Testis (tissue), 2 donors: ENCODE results near the gene BUB1B.

ENCODE experiments used
- POLR2A ChIP-seq: fragments of 450-650 bp; IDR thresholded peaks from one replicate; pipeline ENCODE4 v1.6.1; 2017; ENCODE audit warnings: antibody characterized with exemption, mild to moderate bottlenecking, moderate library complexity
- TF ChIP-seq, protein P1 (sequence below), 3 experiments: fragments of 450-650 bp in 2 of 3; fragments of 200-600 bp in 1 of 3; sonication (generic) in 1 of 3; IDR thresholded peaks; one replicate each; pipeline ENCODE4 v1.5.1; 2016 to 2019; ENCODE audit warnings: antibody characterized with exemption in 3 of 3, mild to moderate bottlenecking in 2 of 3, moderate library complexity in 1 of 3

DNA sequence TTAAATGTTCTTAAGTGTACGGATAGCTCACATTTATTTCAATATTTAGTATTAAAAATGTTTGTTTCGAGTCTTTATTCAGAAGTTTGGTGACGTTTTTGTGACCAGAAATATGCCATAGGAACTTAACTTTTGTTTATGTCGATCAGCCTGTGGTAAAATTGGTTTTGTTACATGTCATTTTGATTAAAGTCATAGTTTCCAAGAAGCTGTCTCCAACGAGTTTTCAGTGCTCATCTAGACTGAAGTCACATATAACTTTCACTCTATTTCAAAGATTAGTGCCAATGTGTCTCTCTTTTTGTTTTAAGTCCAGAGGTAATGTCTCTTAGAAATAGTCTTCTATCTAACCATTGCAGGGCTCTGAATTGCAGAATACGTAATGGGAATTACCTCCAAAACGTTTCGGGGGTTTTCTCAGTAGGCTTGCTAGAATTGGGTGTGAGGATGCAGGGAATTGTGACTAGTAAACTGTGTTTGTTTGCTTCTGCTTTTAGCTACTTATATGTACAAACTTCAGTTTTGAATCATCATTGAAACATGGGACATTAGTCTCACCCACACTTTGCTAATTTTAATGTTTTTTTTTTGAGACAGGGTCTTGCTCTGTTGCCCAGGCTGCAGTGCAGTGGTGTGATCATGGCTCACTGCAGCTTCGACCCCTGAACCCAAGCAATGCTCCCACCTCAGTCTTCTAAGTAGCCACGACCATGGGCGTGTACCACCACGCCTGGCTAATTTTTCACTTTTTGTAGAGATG lies 3.0 kb downstream of the BUB1B start:
- TF ChIP-seq, protein P1, sequence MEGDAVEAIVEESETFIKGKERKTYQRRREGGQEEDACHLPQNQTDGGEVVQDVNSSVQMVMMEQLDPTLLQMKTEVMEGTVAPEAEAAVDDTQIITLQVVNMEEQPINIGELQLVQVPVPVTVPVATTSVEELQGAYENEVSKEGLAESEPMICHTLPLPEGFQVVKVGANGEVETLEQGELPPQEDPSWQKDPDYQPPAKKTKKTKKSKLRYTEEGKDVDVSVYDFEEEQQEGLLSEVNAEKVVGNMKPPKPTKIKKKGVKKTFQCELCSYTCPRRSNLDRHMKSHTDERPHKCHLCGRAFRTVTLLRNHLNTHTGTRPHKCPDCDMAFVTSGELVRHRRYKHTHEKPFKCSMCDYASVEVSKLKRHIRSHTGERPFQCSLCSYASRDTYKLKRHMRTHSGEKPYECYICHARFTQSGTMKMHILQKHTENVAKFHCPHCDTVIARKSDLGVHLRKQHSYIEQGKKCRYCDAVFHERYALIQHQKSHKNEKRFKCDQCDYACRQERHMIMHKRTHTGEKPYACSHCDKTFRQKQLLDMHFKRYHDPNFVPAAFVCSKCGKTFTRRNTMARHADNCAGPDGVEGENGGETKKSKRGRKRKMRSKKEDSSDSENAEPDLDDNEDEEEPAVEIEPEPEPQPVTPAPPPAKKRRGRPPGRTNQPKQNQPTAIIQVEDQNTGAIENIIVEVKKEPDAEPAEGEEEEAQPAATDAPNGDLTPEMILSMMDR (IDR thresholded peaks at IDR 0.05) = no peak
- TF ChIP-seq POLR2A = no peak
